Measurements from ENCODE around the gene POLR2L.

DNA sequence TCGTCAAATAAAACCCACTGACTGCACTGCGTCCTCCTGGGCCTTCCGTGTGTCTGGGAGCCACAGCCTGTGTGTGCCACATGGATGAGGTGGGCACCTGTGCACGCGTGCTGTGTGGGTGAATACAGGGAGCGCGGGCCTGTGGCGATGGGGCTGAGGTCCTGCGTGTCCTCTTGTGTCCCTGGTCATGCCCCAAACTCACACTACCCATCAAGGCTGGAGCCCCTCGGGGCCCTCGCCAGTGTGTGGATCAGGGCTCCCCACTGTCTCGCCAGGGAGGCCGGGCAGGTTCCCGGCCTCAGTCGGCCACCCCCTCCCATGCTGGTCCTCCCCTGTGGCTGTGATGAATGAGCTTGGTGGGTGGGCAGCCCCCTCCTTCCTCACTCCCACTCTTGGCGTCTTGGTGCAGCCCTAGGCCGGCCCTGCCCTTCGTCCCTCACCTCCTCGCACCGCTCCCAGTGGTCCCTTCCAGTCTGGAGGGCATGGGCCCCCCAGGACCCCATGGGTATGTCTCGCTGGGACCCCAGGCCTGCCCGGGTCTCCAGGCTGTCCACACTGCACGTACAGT, 10.3 kb downstream of the POLR2L start:
- TF ChIP-seq, protein P1, sequence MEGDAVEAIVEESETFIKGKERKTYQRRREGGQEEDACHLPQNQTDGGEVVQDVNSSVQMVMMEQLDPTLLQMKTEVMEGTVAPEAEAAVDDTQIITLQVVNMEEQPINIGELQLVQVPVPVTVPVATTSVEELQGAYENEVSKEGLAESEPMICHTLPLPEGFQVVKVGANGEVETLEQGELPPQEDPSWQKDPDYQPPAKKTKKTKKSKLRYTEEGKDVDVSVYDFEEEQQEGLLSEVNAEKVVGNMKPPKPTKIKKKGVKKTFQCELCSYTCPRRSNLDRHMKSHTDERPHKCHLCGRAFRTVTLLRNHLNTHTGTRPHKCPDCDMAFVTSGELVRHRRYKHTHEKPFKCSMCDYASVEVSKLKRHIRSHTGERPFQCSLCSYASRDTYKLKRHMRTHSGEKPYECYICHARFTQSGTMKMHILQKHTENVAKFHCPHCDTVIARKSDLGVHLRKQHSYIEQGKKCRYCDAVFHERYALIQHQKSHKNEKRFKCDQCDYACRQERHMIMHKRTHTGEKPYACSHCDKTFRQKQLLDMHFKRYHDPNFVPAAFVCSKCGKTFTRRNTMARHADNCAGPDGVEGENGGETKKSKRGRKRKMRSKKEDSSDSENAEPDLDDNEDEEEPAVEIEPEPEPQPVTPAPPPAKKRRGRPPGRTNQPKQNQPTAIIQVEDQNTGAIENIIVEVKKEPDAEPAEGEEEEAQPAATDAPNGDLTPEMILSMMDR (IDR thresholded peaks at IDR 0.05): no peak
- no peak for TF ChIP-seq POLR2A (IDR thresholded peaks at IDR 0.05)

Measured in body of pancreas (tissue), 4 donors.